Activated CD4-positive, alpha-beta T cell treated with anti-CD3 and anti-CD28 coated beads for 36 hours (primary cell): ENCODE data around the gene HOOK1. TPM values are rescaled to one million over a fixed set of nuclear protein-coding genes. Genes with fewer than 3 reads are reported as not detected.
"Not testable (repeated sequence)": the region's sequence is repeated elsewhere in the genome, so short reads cannot be mapped to it uniquely, and the experiment has no call there.

Experiments used
- ATAC-seq: fragments of 200-7000 bp; cut with Tn5 transposase; one replicate; pipeline ENCODE4 v1.10.0; 2021; ENCODE audit warnings: mild to moderate bottlenecking, moderate library complexity
- CTCF ChIA-PET: fragments of 350-600 bp; sonication (Branson Sonifier 250); formaldehyde crosslinking; loops from one replicate; lab custom pipeline; 2021; ENCODE audit warnings: antibody characterized with exemption; lab: Charles Lee
- POLR2A ChIA-PET: fragments of 350-600 bp; sonication (Branson Sonifier 250); formaldehyde crosslinking; loops from one replicate; lab custom pipeline; 2021; ENCODE audit warnings: antibody characterized with exemption, inconsistent platforms; lab: Charles Lee
- DNase-seq: peaks from one replicate; pipeline ENCODE4 v3.0.0-alpha.2; 2020
- H3K27ac Mint-ChIP-seq: one replicate; pipeline ENCODE4 v1.8.0; 2021; ENCODE audit warnings: mixed read lengths
- H3K27me3 Mint-ChIP-seq: one replicate; pipeline ENCODE4 v1.8.0; 2021; ENCODE audit warnings: mixed read lengths
- H3K36me3 Mint-ChIP-seq: one replicate; pipeline ENCODE4 v1.8.0; 2021; ENCODE audit warnings: low read depth, mixed read lengths
- H3K4me1 Mint-ChIP-seq: one replicate; pipeline ENCODE4 v1.8.0; 2021; ENCODE audit warnings: mixed read lengths
- H3K4me3 Mint-ChIP-seq: one replicate; pipeline ENCODE4 v1.8.0; 2021; ENCODE audit warnings: mild to moderate bottlenecking, moderate library complexity, mixed read lengths
- H3K9me3 Mint-ChIP-seq: one replicate; pipeline ENCODE4 v1.8.0; 2021; ENCODE audit warnings: low read depth, mixed read lengths
- intact Hi-C, 2 experiments: fragments of 100-400 bp; cut with DNase I in 1 of 2; cut with micrococcal nuclease in 1 of 2; formaldehyde crosslinking; loops; one replicate each; pipeline versions ENCODE4 v1.14.2 to v1.15.1; 2022 to 2024; cut with DNase I, micrococcal nuclease
- total RNA-seq, 2 experiments: library from RNA; stranded (reverse); gene quantifications; one replicate each; pipeline ENCODE4 v1.2.3, GENCODE V29; 2021

The HOOK1 gene
- total RNA-seq, 2 experiments from 2014 or later, result 15.2 TPM

GRCh38 chr1:59917785-59918180 is 103.0 kb downstream of the HOOK1 start:
- Mint-ChIP-seq H3K27me3 (no peaks in the 10 kb centered on the region), H3K4me1 (peaks cover 4% of the 10 kb centered on the region), H3K4me3 (no peak overlapping the region), H3K36me3 (no peaks in the 10 kb centered on the region), H3K27ac (no peak overlapping the region), H3K9me3 (no peaks in the 10 kb centered on the region)
- CTCF ChIA-PET, result interaction anchor here (0.6 to 2.4 kb wide), 3 partner anchors 19 to 457 kb away, joined by 3 to 8 read pairs (median 3); no protein-coding TSS in a partner anchor
- no peak for ATAC-seq
- intact Hi-C loops, result loop anchor here in 1 of 2 experiments (2.0 kb wide), 1 partner anchor 13 kb away; no protein-coding TSS in a partner anchor
- no peak for DNase-seq
- POLR2A ChIA-PET, result no interaction called here

GRCh38 chr1:59919746-59920145 is 105.0 kb downstream of the HOOK1 start:
- Mint-ChIP-seq H3K4me1 (peaks cover 4% of the 10 kb centered on the region), H3K27me3 (no peaks in the 10 kb centered on the region), H3K4me3 (no peak overlapping the region), H3K36me3 (peaks cover 3% of the 10 kb centered on the region), H3K27ac (no peak overlapping the region), H3K9me3 (peaks cover 5% of the 10 kb centered on the region)
- ATAC-seq (no peak), DNase-seq (no peak)
- CTCF ChIA-PET, result interaction anchor here (0.8 to 1.7 kb wide), 2 partner anchors 10 to 27 kb away, joined by 3 to 9 read pairs; no protein-coding TSS in a partner anchor
- POLR2A ChIA-PET, result no interaction called here
- intact Hi-C loops, result no loop called here

- H3K36me3 Mint-ChIP-seq, CTCF ChIA-PET, ATAC-seq, H3K9me3 Mint-ChIP-seq, intact Hi-C loops, H3K27ac Mint-ChIP-seq, DNase-seq, H3K4me3 Mint-ChIP-seq, POLR2A ChIA-PET, H3K27me3 Mint-ChIP-seq: not testable (repeated sequence)
- H3K4me1 Mint-ChIP-seq, result peaks cover 11% of the 10 kb centered on the region
Observed at GRCh38 chr1:59921258-59921899, 106.6 kb downstream of the HOOK1 start.

- H3K27me3 Mint-ChIP-seq, result peaks cover 15% of the 10 kb centered on the region
- H3K9me3 Mint-ChIP-seq, result peaks cover 8% of the 10 kb centered on the region
- peaks cover 13% of the 10 kb centered on the region for H3K4me1 Mint-ChIP-seq
- H3K36me3 Mint-ChIP-seq, result peaks cover 3% of the 10 kb centered on the region
- CTCF ChIA-PET, result interaction anchor here (1.0 kb wide), 1 partner anchor 24 kb away, joined by 4 read pairs; no protein-coding TSS in a partner anchor
- POLR2A ChIA-PET, result no interaction called here
- no peak for DNase-seq
- intact Hi-C loops, result no loop called here
- ATAC-seq, result no peak
- H3K4me3 Mint-ChIP-seq, result no peak overlapping the region
- no peak overlapping the region for H3K27ac Mint-ChIP-seq
Observed at GRCh38 chr1:59924653-59925052, 109.9 kb downstream of the HOOK1 start.

Other genes with a start within 250 kb of the HOOK1 start
- gene CYP2J2, start 111.8 kb downstream of the HOOK1 start, total RNA-seq, result 1 to 10 TPM; 1.3 to 1.6 TPM